Thyroid gland (tissue), 4 donors: ENCODE data around the gene FGF23. TPM values are rescaled to one million over a fixed set of nuclear protein-coding genes. Genes with fewer than 3 reads are reported as not detected.

ENCODE experiments used
- DNase-seq, 2 donors: peaks; one replicate each; pipeline ENCODE4 v3.0.0-alpha.2; 2019
- H3K27ac ChIP-seq, 3 donors: fragments of 200-600 bp; sonication (generic); 1 replicate in 2 of 3; 2 replicates in 1 of 3; pipeline ENCODE4 v1.5.1; 2016 to 2019; ENCODE audit warnings: mild to moderate bottlenecking in 1 of 3, moderate library complexity in 1 of 3
- H3K27me3 ChIP-seq: fragments of 200-600 bp; sonication (generic); one replicate; pipeline ENCODE4 v1.5.1; 2019
- H3K36me3 ChIP-seq, 2 donors: fragments of 200-600 bp; sonication (generic); one replicate each; pipeline ENCODE4 v1.5.1; 2016 to 2019
- H3K4me1 ChIP-seq, 2 donors: fragments of 200-600 bp; sonication (generic); one replicate each; pipeline ENCODE4 v1.5.1; 2017 to 2019
- H3K4me3 ChIP-seq, 3 donors: fragments of 200-600 bp; sonication (generic); replicated peaks in 1 of 3; 1 replicate in 2 of 3; 2 replicates in 1 of 3; pipeline ENCODE4 v1.5.1; 2016; ENCODE audit warnings: mild to moderate bottlenecking in 1 of 3
- H3K9me3 ChIP-seq: fragments of 200-600 bp; sonication (generic); one replicate; pipeline ENCODE4 v1.5.1; 2017
- CTCF ChIP-seq, 6 experiments: fragments of 200-600 bp in 3 of 6; fragments of 450-650 bp in 3 of 6; sonication (generic) in 3 of 6; IDR thresholded peaks; one replicate each; pipeline ENCODE4 v1.5.1; 2016 to 2019; ENCODE audit warnings: antibody characterized with exemption in 6 of 6, mild to moderate bottlenecking in 2 of 6, inconsistent platforms in 1 of 6, moderate library complexity in 1 of 6
- POLR2A ChIP-seq, 2 donors: fragments of 450-650 bp; IDR thresholded peaks; one replicate each; pipeline ENCODE4 v1.6.1; 2017; ENCODE audit warnings: antibody characterized with exemption in 2 of 2, mild to moderate bottlenecking in 2 of 2, moderate library complexity in 1 of 2
- WGBS, 2 donors: methylation state at CpG; one replicate each; pipeline ENCODE4 v1.1.5; 2017; 5-methylcytosine and 5-hydroxymethylcytosine counted together
- intact Hi-C: fragments of 100-400 bp; cut with DNase I; formaldehyde crosslinking; loops from one replicate; pipeline ENCODE4 v1.15.1; 2023
- total RNA-seq, 4 donors: library from RNA; depleted of rRNA; stranded (reverse); fragments of >200 nt; gene quantifications; one replicate each; pipeline ENCODE4 v1.2.3, GENCODE V29; 2016

The FGF23 gene
- total RNA-seq, 4 donors from 2014 or later: not detected

GRCh38 chr12:4331842-4332241, 47.7 kb downstream of the FGF23 start:
- Histone ChIP-seq H3K4me3 (no peak overlapping the region), H3K4me1 (no peaks in the 10 kb centered on the region), H3K36me3 (peaks cover 0 to 5% of the 10 kb centered on the region in 2 donors), H3K27me3 (no peaks in the 10 kb centered on the region), H3K9me3 (no peaks in the 10 kb centered on the region), H3K27ac (no peak overlapping the region)
- DNase-seq: no peak
- intact Hi-C loops: no loop called here
- 70 to 73% methylated on average over 4 of the region's 4 CpGs for WGBS, 2 donors
- TF ChIP-seq POLR2A (IDR thresholded peaks at IDR 0.05) (no peak), CTCF (IDR thresholded peaks at IDR 0.05) (no peak)

GRCh38 chr12:4331221-4331620, 48.3 kb downstream of the FGF23 start:
- WGBS, 2 donors: 87 to 89% methylated on average over 1 of the region's 1 CpG
- DNase-seq: no peak
- TF ChIP-seq POLR2A (IDR thresholded peaks at IDR 0.05) (no peak), CTCF (IDR thresholded peaks at IDR 0.05) (no peak)
- no peaks in the 10 kb centered on the region for H3K27me3 ChIP-seq
- H3K27ac ChIP-seq: no peak overlapping the region
- no peak overlapping the region for H3K4me3 ChIP-seq
- intact Hi-C loops: no loop called here
- no peaks in the 10 kb centered on the region for H3K9me3 ChIP-seq
- no peaks in the 10 kb centered on the region for H3K4me1 ChIP-seq
- peaks cover 0 to 5% of the 10 kb centered on the region in 2 donors for H3K36me3 ChIP-seq

- intact Hi-C loops: no loop called here
- no peak overlapping the region for H3K4me3 ChIP-seq
- no peaks in the 10 kb centered on the region for H3K9me3 ChIP-seq
- peaks cover 0 to 5% of the 10 kb centered on the region in 2 donors for H3K36me3 ChIP-seq
- no peak for DNase-seq
- no peaks in the 10 kb centered on the region for H3K27me3 ChIP-seq
- WGBS, 2 donors: 93 to 99% methylated on average over 3 of the region's 3 CpGs
- TF ChIP-seq POLR2A (IDR thresholded peaks at IDR 0.05): no peak
- no peak for TF ChIP-seq CTCF (IDR thresholded peaks at IDR 0.05)
- H3K27ac ChIP-seq: no peak overlapping the region
- H3K4me1 ChIP-seq: no peaks in the 10 kb centered on the region
These were observed 49.3 kb downstream of the FGF23 start for GRCh38 chr12:4330203-4330602.

GRCh38 chr12:4327293-4327692, 52.2 kb downstream of the FGF23 start:
- WGBS, 2 donors: 93 to 100% methylated on average over 2 of the region's 2 CpGs
- Histone ChIP-seq H3K9me3 (no peaks in the 10 kb centered on the region), H3K4me3 (no peak overlapping the region), H3K27ac (no peak overlapping the region), H3K4me1 (no peaks in the 10 kb centered on the region), H3K36me3 (no peaks in the 10 kb centered on the region), H3K27me3 (no peaks in the 10 kb centered on the region)
- DNase-seq: no peak
- intact Hi-C loops: no loop called here
- TF ChIP-seq CTCF (IDR thresholded peaks at IDR 0.05) (no peak), POLR2A (IDR thresholded peaks at IDR 0.05) (no peak)

GRCh38 chr12:4325966-4326365, 53.5 kb downstream of the FGF23 start:
- Histone ChIP-seq H3K36me3 (no peaks in the 10 kb centered on the region), H3K4me1 (peaks cover 4 to 7% of the 10 kb centered on the region in 2 donors), H3K9me3 (no peaks in the 10 kb centered on the region), H3K4me3 (no peak overlapping the region), H3K27me3 (no peaks in the 10 kb centered on the region), H3K27ac (no peak overlapping the region)
- DNase-seq: no peak
- 86 to 91% methylated on average over 3 of the region's 3 CpGs for WGBS, 2 donors
- TF ChIP-seq POLR2A (IDR thresholded peaks at IDR 0.05) (no peak), CTCF (IDR thresholded peaks at IDR 0.05) (no peak)
- intact Hi-C loops: no loop called here
